Skin of body (tissue), 2 donors: ENCODE measurements around the gene CACNA2D2. TPM values are rescaled to one million over a fixed set of nuclear protein-coding genes. Genes with fewer than 3 reads are reported as not detected.
"Not testable (repeated sequence)": the region's sequence is repeated elsewhere in the genome, so short reads cannot be mapped to it uniquely, and the experiment has no call there.

ENCODE experiments used
- DNase-seq: peaks from one replicate; lab custom pipeline; 2025; lab: John Stamatoyannopoulos, UW
- total RNA-seq: library from RNA; depleted of rRNA; stranded (reverse); fragments of >200 nt; gene quantifications from one replicate; pipeline ENCODE4 v1.2.3, GENCODE V29; 2014

Gene CACNA2D2
- total RNA-seq, 1 donor from 2014 or later: 1.4 TPM

GRCh38 chr3:50530001-50530970, 26.9 kb upstream of the CACNA2D2 start:
- DNase-seq: no peak

- DNase-seq: no peak
These were observed 22.6 kb upstream of the CACNA2D2 start for GRCh38 chr3:50525987-50526386.

GRCh38 chr3:50525191-50525910, 21.9 kb upstream of the CACNA2D2 start:
- no peak for DNase-seq

- DNase-seq: no peak
These were observed 21.3 kb upstream of the CACNA2D2 start for GRCh38 chr3:50524746-50525145.

- no peak for DNase-seq
These were observed 19.9 kb upstream of the CACNA2D2 start for GRCh38 chr3:50523279-50523811.

GRCh38 chr3:50521572-50521971, 18.1 kb upstream of the CACNA2D2 start:
- DNase-seq: no peak

GRCh38 chr3:50520849-50521248, 17.4 kb upstream of the CACNA2D2 start:
- DNase-seq: no peak

- no peak for DNase-seq
These were observed 16.1 kb upstream of the CACNA2D2 start for GRCh38 chr3:50519471-50520089.

- DNase-seq: no peak
These were observed 15.0 kb upstream of the CACNA2D2 start for GRCh38 chr3:50518436-50518835.

GRCh38 chr3:50517721-50518206, 14.3 kb upstream of the CACNA2D2 start:
- DNase-seq: no peak

GRCh38 chr3:50516440-50516871, 13.0 kb upstream of the CACNA2D2 start:
- DNase-seq: no peak

- peak; percentile 63 for DNase-seq
These were observed 12.4 kb upstream of the CACNA2D2 start for GRCh38 chr3:50515565-50516439.

- DNase-seq: not testable (repeated sequence)
These were observed 9.5 kb upstream of the CACNA2D2 start for GRCh38 chr3:50512908-50513307.

GRCh38 chr3:50512131-50512530, 8.7 kb upstream of the CACNA2D2 start:
- no peak for DNase-seq

- no peak for DNase-seq
These were observed 6.9 kb upstream of the CACNA2D2 start for GRCh38 chr3:50510325-50510724.

GRCh38 chr3:50509715-50510114, 6.3 kb upstream of the CACNA2D2 start:
- DNase-seq: no peak

GRCh38 chr3:50508821-50509220, 5.4 kb upstream of the CACNA2D2 start:
- DNase-seq: no peak

GRCh38 chr3:50506169-50506568, 2.7 kb upstream of the CACNA2D2 start:
- DNase-seq: no peak

GRCh38 chr3:50504681-50505080, 1.2 kb upstream of the CACNA2D2 start:
- no peak for DNase-seq
